BLaER1 treated with 17β-estradiol and CSF1 and Interleukin-3, amounts not matched to agents 10 nM and 100 nM (cell line): ENCODE measurements around the gene LIME1.

Experiments used
- H3K27ac ChIP-seq, 11 experiments: shearing (Covaris generic); formaldehyde crosslinking; 2 replicates each; pipeline ENCODE4 v1.8.1; 2022
- H3K27me3 ChIP-seq, 11 experiments: shearing (Covaris generic); formaldehyde crosslinking; 2 replicates each; pipeline ENCODE4 v1.8.1; 2022
- H3K36me3 ChIP-seq, 11 experiments: shearing (Covaris generic); formaldehyde crosslinking; 2 replicates each; pipeline ENCODE4 v1.8.1; 2022
- H3K4me1 ChIP-seq, 10 experiments: shearing (Covaris generic); formaldehyde crosslinking; 2 replicates each; pipeline ENCODE4 v1.8.1; 2022
- H3K4me2 ChIP-seq, 11 experiments: shearing (Covaris generic); formaldehyde crosslinking; 2 replicates each; pipeline ENCODE4 v1.8.1; 2022
- H3K4me3 ChIP-seq, 10 experiments: shearing (Covaris generic); formaldehyde crosslinking; 2 replicates each; pipeline ENCODE4 v1.8.1; 2022
- H3K9ac ChIP-seq, 11 experiments: shearing (Covaris generic); formaldehyde crosslinking; 2 replicates each; pipeline ENCODE4 v1.8.1; 2022
- H3K9me3 ChIP-seq, 11 experiments: shearing (Covaris generic); formaldehyde crosslinking; replicated peaks in 1 of 11; 2 replicates each; pipeline ENCODE4 v1.8.1; 2022
- H4K20me1 ChIP-seq, 11 experiments: shearing (Covaris generic); formaldehyde crosslinking; 2 replicates each; pipeline ENCODE4 v1.8.1; 2022
- Cebpa-rat ChIP-seq, 11 experiments: shearing (Covaris generic); IDR thresholded peaks; 2 replicates each; pipeline ENCODE4 v1.8.1; 2022

Gene LIME1

DNA sequence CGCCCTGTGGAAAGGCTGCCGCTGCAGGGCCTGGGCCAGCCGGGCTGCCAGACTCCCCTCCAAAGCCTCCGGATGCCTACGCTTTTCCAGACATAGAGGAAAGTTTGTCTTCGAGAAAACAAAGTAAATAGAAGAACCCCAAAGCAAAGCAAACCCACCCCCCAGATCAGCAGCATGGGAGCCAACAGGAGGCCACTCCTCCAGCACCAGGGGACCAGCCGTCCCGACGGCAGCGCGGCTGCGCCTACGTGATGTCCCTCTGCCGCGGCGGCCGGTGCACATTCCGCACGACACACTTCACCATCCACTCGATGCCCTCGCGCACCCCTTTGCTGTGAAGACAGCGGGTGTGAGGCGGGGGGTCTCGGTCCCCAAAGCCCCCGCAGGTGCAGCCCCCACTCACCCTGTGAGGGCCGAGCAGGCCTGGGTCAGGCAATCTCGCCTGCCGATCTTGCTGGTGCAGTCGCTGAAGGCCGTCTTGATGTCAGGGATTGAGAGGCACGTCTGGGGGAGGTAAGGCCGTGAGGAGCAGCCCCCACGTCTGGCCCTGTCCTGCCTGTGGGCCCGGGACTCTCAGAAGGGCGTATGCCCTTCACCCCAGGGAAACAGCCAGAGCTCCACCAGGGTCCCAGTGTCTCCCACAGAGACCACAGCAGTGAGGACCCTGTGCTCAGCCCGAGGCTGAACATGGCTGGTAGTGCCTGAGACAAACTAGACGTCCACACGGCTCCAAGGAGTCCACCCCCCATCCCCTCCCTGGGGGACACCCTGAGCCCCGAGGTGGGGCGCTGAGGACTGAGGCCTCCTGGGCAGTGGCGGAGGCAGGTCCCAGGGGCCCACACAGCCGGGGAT lies 36.0 kb upstream of the LIME1 start:
- no peak for TF ChIP-seq Cebpa-rat (IDR thresholded peaks at IDR 0.05)
- Histone ChIP-seq H3K4me1 (peaks cover 48 to 53% (median 50%) of the 10 kb centered on the region in 10 experiments), H3K9ac (peak overlapping the region in 8 of 11 experiments; percentile 8 to 61 (median 34); a peak in 8 of 22 replicates)

GRCh38 chr20:63701051-63701328 lies 35.5 kb upstream of the LIME1 start:
- H3K27me3 ChIP-seq: no peaks in the 10 kb centered on the region
- H3K9me3 ChIP-seq: no peaks in the 10 kb centered on the region
- peaks cover 27 to 100% (median 94%) of the 10 kb centered on the region in 11 experiments for H4K20me1 ChIP-seq
- H3K4me3 ChIP-seq: no peak overlapping the region
- no peak overlapping the region for H3K4me2 ChIP-seq
- H3K9ac ChIP-seq: peak overlapping the region in 3 of 11 experiments; percentile 15 to 59 (median 23); a peak in 3 of 22 replicates
- H3K27ac ChIP-seq: 0 out of 22 replicates have a peak overlapping the region, but pooled peaks of 1 of the 11 experiments have one; percentile 6
- no peak for TF ChIP-seq Cebpa-rat (IDR thresholded peaks at IDR 0.05)
- H3K4me1 ChIP-seq: peaks cover 45 to 51% (median 48%) of the 10 kb centered on the region in 10 experiments
- H3K36me3 ChIP-seq: peaks cover 24 to 53% (median 35%) of the 10 kb centered on the region in 11 experiments

More for the DNA sequence above, 36.0 kb upstream of the LIME1 start:
- Histone ChIP-seq H3K27ac (peak overlapping the region in 3 of 11 experiments; percentile 6 to 42 (median 14); a peak in 3 of 22 replicates), H3K4me3 (no peak overlapping the region), H3K4me2 (peak overlapping the region in 10 of 11 experiments; percentile 2 to 50 (median 38); a peak in 12 of 22 replicates), H3K27me3 (no peaks in the 10 kb centered on the region), H3K9me3 (no peaks in the 10 kb centered on the region), H3K36me3 (peaks cover 19 to 52% (median 29%) of the 10 kb centered on the region in 11 experiments), H4K20me1 (peaks cover 27 to 100% (median 91%) of the 10 kb centered on the region in 11 experiments)

- Histone ChIP-seq H3K9me3 (no peaks in the 10 kb centered on the region), H4K20me1 (peaks cover 27 to 100% (median 98%) of the 10 kb centered on the region in 11 experiments), H3K27me3 (no peaks in the 10 kb centered on the region), H3K27ac (0 out of 22 replicates have a peak overlapping the region, but pooled peaks of 1 of the 11 experiments have one; percentile 6), H3K36me3 (peaks cover 29 to 58% (median 40%) of the 10 kb centered on the region in 11 experiments), H3K4me3 (no peak overlapping the region), H3K4me2 (no peak overlapping the region), H3K9ac (peak overlapping the region in 2 of 11 experiments; percentile 23 to 59; a peak in 2 of 22 replicates), H3K4me1 (peaks cover 45 to 51% (median 48%) of the 10 kb centered on the region in 10 experiments)
- TF ChIP-seq Cebpa-rat (IDR thresholded peaks at IDR 0.05): no peak
Measured at GRCh38 chr20:63701329-63702035, 35.0 kb upstream of the LIME1 start.

DNA sequence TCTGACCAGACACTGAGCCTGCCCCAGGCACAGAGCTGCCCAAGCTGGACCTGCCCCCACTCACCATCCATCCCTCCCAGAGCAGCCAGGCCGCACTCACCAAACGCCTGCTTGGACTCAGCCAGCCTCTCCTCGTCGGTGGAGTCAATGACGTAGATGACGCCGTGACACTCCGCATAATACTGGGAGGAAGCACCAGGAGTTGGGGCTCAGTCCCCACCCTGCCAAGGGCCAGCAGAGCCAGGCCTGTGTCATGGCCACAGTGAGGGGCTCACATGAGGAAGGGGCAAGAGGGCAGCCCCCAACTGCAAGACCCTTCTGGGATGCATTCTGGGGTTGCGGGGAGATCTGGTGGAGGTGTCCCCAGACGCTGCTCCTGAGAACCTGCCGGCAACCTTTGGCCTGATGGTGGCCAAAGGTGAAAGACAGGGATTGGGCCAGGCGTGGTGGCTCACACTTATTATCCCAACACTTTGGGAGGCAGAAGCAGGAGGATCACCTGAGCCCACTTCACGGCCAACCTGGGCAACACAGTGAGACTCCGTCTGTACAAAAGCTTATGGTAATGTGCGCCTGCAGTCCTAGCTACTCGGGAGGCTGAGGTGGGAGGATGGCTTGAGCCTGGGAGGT lies 34.3 kb upstream of the LIME1 start:
- 0 out of 22 replicates have a peak overlapping the region, but pooled peaks of 1 of the 11 experiments have one; percentile 31 for H3K9ac ChIP-seq
- no peak overlapping the region for H3K27ac ChIP-seq
- H3K9me3 ChIP-seq: no peaks in the 10 kb centered on the region
- H3K36me3 ChIP-seq: peaks cover 31 to 58% (median 40%) of the 10 kb centered on the region in 11 experiments
- H3K4me3 ChIP-seq: no peak overlapping the region
- H3K4me1 ChIP-seq: peaks cover 43 to 49% (median 46%) of the 10 kb centered on the region in 10 experiments
- H3K4me2 ChIP-seq: no peak overlapping the region
- no peak for TF ChIP-seq Cebpa-rat (IDR thresholded peaks at IDR 0.05)
- H4K20me1 ChIP-seq: peaks cover 24 to 99% (median 97%) of the 10 kb centered on the region in 11 experiments
- no peaks in the 10 kb centered on the region for H3K27me3 ChIP-seq

DNA sequence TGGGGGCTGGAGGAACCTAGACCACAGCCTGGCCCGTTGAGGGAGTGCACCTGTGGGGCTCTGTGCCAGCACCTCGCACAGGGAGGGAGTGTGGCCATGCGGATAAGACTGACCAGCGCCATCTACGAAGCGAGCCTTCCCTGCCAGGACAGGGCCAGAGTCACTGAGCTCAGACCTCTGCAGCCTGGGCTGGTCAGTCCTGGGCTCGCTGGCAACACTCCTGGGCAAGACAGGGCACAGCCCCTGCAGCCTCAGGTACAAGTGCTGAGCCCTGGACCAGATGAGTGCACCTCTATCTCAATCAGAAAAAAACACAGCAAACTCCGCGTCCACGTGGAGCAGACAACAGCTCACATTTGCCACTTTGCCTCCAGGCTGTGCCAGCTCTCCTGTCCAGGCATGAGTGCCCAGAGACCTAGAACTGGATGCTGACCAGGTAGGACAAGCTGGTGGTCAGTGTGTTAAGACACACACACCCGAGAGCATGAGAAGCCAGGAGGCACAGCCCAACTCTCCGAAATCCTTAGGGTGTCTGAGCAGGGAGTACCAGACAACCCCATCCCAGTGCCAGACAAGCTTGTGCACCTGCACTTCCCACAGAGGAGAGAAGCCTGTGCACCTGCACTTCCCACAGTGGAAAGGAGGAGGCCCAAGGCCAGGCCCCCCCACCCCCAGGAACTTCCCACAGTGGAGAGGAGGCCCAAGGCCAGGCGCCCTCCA lies 33.6 kb upstream of the LIME1 start:
- H3K27me3 ChIP-seq: no peaks in the 10 kb centered on the region
- H3K4me1 ChIP-seq: peaks cover 35 to 42% (median 38%) of the 10 kb centered on the region in 10 experiments
- H3K27ac ChIP-seq: no peak overlapping the region
- TF ChIP-seq Cebpa-rat (IDR thresholded peaks at IDR 0.05): no peak
- H3K4me3 ChIP-seq: no peak overlapping the region
- H3K4me2 ChIP-seq: no peak overlapping the region
- peaks cover 16 to 96% (median 89%) of the 10 kb centered on the region in 11 experiments for H4K20me1 ChIP-seq
- H3K36me3 ChIP-seq: peaks cover 31 to 58% (median 40%) of the 10 kb centered on the region in 11 experiments
- no peaks in the 10 kb centered on the region for H3K9me3 ChIP-seq
- H3K9ac ChIP-seq: peak overlapping the region in 1 of 11 experiments; percentile 24; a peak in 1 of 22 replicates

- no peak overlapping the region; a peak in 3 of 22 replicates for H3K9ac ChIP-seq
- no peak overlapping the region for H3K27ac ChIP-seq
- no peak for TF ChIP-seq Cebpa-rat (IDR thresholded peaks at IDR 0.05)
- peaks cover 11 to 93% (median 86%) of the 10 kb centered on the region in 11 experiments; a peak in 21 of 22 replicates for H4K20me1 ChIP-seq
- peaks cover 31 to 58% (median 38%) of the 10 kb centered on the region in 11 experiments for H3K36me3 ChIP-seq
- H3K27me3 ChIP-seq: no peaks in the 10 kb centered on the region
- H3K4me3 ChIP-seq: no peak overlapping the region
- H3K4me1 ChIP-seq: peaks cover 32 to 37% (median 35%) of the 10 kb centered on the region in 10 experiments
- H3K4me2 ChIP-seq: no peak overlapping the region
- no peaks in the 10 kb centered on the region for H3K9me3 ChIP-seq
Measured at GRCh38 chr20:63703471-63703975, 32.9 kb upstream of the LIME1 start.

GRCh38 chr20:63703976-63704748 lies 32.3 kb upstream of the LIME1 start:
- Histone ChIP-seq H3K36me3 (peaks cover 37 to 63% (median 42%) of the 10 kb centered on the region in 11 experiments), H3K27me3 (no peaks in the 10 kb centered on the region), H4K20me1 (peaks cover 11 to 93% (median 86%) of the 10 kb centered on the region in 11 experiments; a peak in 20 of 22 replicates), H3K27ac (no peak overlapping the region), H3K9ac (peak overlapping the region in 2 of 11 experiments; percentile 14 to 91; a peak in 3 of 22 replicates), H3K9me3 (no peaks in the 10 kb centered on the region), H3K4me1 (peaks cover 32 to 37% (median 35%) of the 10 kb centered on the region in 10 experiments), H3K4me3 (no peak overlapping the region), H3K4me2 (no peak overlapping the region)
- no peak for TF ChIP-seq Cebpa-rat (IDR thresholded peaks at IDR 0.05)
